IMR-90 (cell line): ENCODE results near the gene CDC42EP5. TPM values are rescaled to one million over a fixed set of nuclear protein-coding genes. Genes with fewer than 3 reads are reported as not detected.

ENCODE experiments used
- ATAC-seq: fragments of 200-7000 bp; cut with Tn5 transposase; 2 replicates; pipeline ENCODE4 v1.9.1; 2020; ENCODE audit warnings: low read depth, mild to moderate bottlenecking, moderate library complexity
- BruUV-seq: library from RNA; stranded (reverse); fragments of 400-500 nt; replicated peaks from 2 replicates; lab custom pipeline; 2021; lab: Mats Ljungman, UMichigan
- CTCF ChIA-PET: fragments of 300-600 bp; formaldehyde crosslinking; extraction: SDS; loops from one replicate; lab custom pipeline; 2021; ENCODE audit warnings: antibody characterized with exemption; lab: Yijun Ruan, JAX
- POLR2A ChIA-PET: fragments of 300-600 bp; sonication (Branson Sonifier 250); formaldehyde crosslinking; loops from one replicate; lab custom pipeline; 2022; ENCODE audit warnings: antibody characterized with exemption; ENCODE audit not compliant: unreplicated experiment; lab: Charles Lee
- DNase-seq: peaks from one replicate; pipeline ENCODE4 v3.0.0; 2013
- H2AFZ ChIP-seq: replicated peaks from 2 replicates; pipeline ENCODE3; 2013; ENCODE audit warnings: low read length, mild to moderate bottlenecking; ENCODE audit not compliant: poor library complexity
- H2AK5ac ChIP-seq: 2 replicates; pipeline ENCODE4 v1.6.1; 2013; ENCODE audit warnings: low read depth, low read length, inconsistent platforms
- H2AK9ac ChIP-seq: replicated peaks from 2 replicates; pipeline ENCODE3; 2013; ENCODE audit warnings: mild to moderate bottlenecking, low read depth, low read length, moderate library complexity; ENCODE audit not compliant: poor library complexity
- H2BK120ac ChIP-seq: 2 replicates; pipeline ENCODE4 v1.6.1; 2013; ENCODE audit warnings: low read depth, low read length, inconsistent platforms
- H2BK15ac ChIP-seq: 3 replicates; pipeline ENCODE4 v1.6.1; 2013; ENCODE audit warnings: low read depth, low read length, inconsistent platforms
- H2BK20ac ChIP-seq: 2 replicates; pipeline ENCODE4 v1.6.1; 2013; ENCODE audit warnings: low read depth, mild to moderate bottlenecking, inconsistent platforms, low read length, moderate library complexity
- H2BK5ac ChIP-seq: 2 replicates; pipeline ENCODE4 v1.6.1; 2013; ENCODE audit warnings: mild to moderate bottlenecking, low read depth, low read length, inconsistent platforms; ENCODE audit not compliant: poor library complexity, severe bottlenecking
- H3K14ac ChIP-seq: replicated peaks from 2 replicates; pipeline ENCODE4 v1.6.1; 2013; ENCODE audit warnings: low read depth, low read length, inconsistent platforms
- H3K18ac ChIP-seq: 2 replicates; pipeline ENCODE4 v1.6.1; 2013; ENCODE audit warnings: low read depth, low read length, control low read depth
- H3K23ac ChIP-seq: 2 replicates; pipeline ENCODE4 v1.6.1; 2013; ENCODE audit warnings: low read depth, low read length, inconsistent platforms
- H3K27ac ChIP-seq: 2 replicates; pipeline ENCODE4 v1.5.1; 2013; ENCODE audit warnings: mild to moderate bottlenecking, control low read depth, low read length; ENCODE audit not compliant: insufficient read depth
- H3K27me3 ChIP-seq: 2 replicates; pipeline ENCODE4 v1.6.1; 2013; ENCODE audit warnings: low read length; ENCODE audit not compliant: control insufficient read depth, insufficient read depth
- H3K36me3 ChIP-seq: 2 replicates; pipeline ENCODE4 v1.6.1; 2013; ENCODE audit warnings: low read length, mixed read lengths; ENCODE audit not compliant: control insufficient read depth, insufficient read depth
- H3K4ac ChIP-seq: 2 replicates; pipeline ENCODE4 v1.6.1; 2013; ENCODE audit warnings: low read depth, low read length, inconsistent platforms
- H3K4me1 ChIP-seq: 2 replicates; pipeline ENCODE4 v1.6.1; 2013; ENCODE audit warnings: low read length, mixed read lengths; ENCODE audit not compliant: control insufficient read depth, insufficient read depth
- H3K4me2 ChIP-seq: 2 replicates; pipeline ENCODE4 v1.6.1; 2013; ENCODE audit warnings: low read depth, mild to moderate bottlenecking, control low read depth, low read length, moderate library complexity
- H3K4me3 ChIP-seq: 2 replicates; pipeline ENCODE4 v1.5.1; 2013; ENCODE audit warnings: low read depth, mild to moderate bottlenecking, control low read depth, low read length, moderate library complexity; ENCODE audit not compliant: insufficient read depth
- H3K56ac ChIP-seq: 2 replicates; pipeline ENCODE4 v1.6.1; 2013; ENCODE audit warnings: low read length, inconsistent platforms; ENCODE audit not compliant: insufficient read depth; ENCODE audit errors: extremely low read depth
- H3K79me1 ChIP-seq, 2 experiments: 2 replicates each; pipeline ENCODE4 v1.6.1; 2013; ENCODE audit warnings: low read length in 2 of 2, inconsistent platforms in 1 of 2, low read depth in 1 of 2
- H3K9ac ChIP-seq: 2 replicates; pipeline ENCODE4 v1.6.1; 2013; ENCODE audit warnings: low read depth, low read length, control low read depth
- H3K9me1 ChIP-seq: 2 replicates; pipeline ENCODE4 v1.6.1; 2013; ENCODE audit warnings: low read length, inconsistent platforms; ENCODE audit not compliant: insufficient read depth
- H3K9me3 ChIP-seq: 2 replicates; pipeline ENCODE4 v1.6.1; 2013; ENCODE audit warnings: low read length; ENCODE audit not compliant: control insufficient read depth, insufficient read depth
- H4K20me1 ChIP-seq: 2 replicates; pipeline ENCODE4 v1.6.1; 2013; ENCODE audit warnings: low read length, inconsistent platforms; ENCODE audit not compliant: insufficient read depth
- H4K5ac ChIP-seq: 2 replicates; pipeline ENCODE4 v1.6.1; 2013; ENCODE audit warnings: mild to moderate bottlenecking, low read depth, low read length, control low read depth
- H4K8ac ChIP-seq, 2 experiments: 2 replicates each; pipeline ENCODE4 v1.6.1; 2013; ENCODE audit warnings: low read depth in 2 of 2, low read length in 2 of 2, control low read depth in 1 of 2, inconsistent platforms in 1 of 2
- H4K91ac ChIP-seq: 2 replicates; pipeline ENCODE4 v1.6.1; 2013; ENCODE audit warnings: low read depth, low read length, inconsistent platforms; ENCODE audit not compliant: insufficient read depth
- CTCF ChIP-seq: conservative IDR thresholded peaks from 2 replicates; pipeline ENCODE4 v1.5.1; 2012; ENCODE audit warnings: mild to moderate bottlenecking, low read depth, low read length, improper control_type of control experiment
- MAFK ChIP-seq: IDR thresholded peaks from 2 replicates; pipeline ENCODE4 v1.6.1; 2012; ENCODE audit warnings: low read depth, low read length, improper control_type of control experiment
- RFX5 ChIP-seq: IDR thresholded peaks from 2 replicates; pipeline ENCODE4 v1.8.0; 2012; ENCODE audit warnings: low read depth, mild to moderate bottlenecking, low read length, moderate library complexity
- WGBS, 2 experiments: methylation state at CpG; one replicate each; pipeline versions ENCODE4 v1.1.5 to v1.1.7; 2013; ENCODE audit warnings: missing lambda C conversion rate in 2 of 2; ENCODE audit not compliant: insufficient read length in 1 of 2; ENCODE audit errors: extremely low coverage in 2 of 2; 5-methylcytosine and 5-hydroxymethylcytosine counted together
- dilution Hi-C: fragments of 300-500 bp; cut with HindIII; formaldehyde crosslinking; loops from one replicate; pipeline ENCODE4 v1.14.3; 2018; ENCODE audit warnings: low sequenced_read_pairs; ENCODE audit not compliant: unreplicated experiment
- in situ Hi-C: fragments of 300-500 bp; cut with MboI; formaldehyde crosslinking; loops from 3 replicates; pipeline ENCODE4 v1.14.3; 2019; ENCODE audit warnings: low sequenced_read_pairs, inconsistent platforms, mixed read lengths
- intact Hi-C: fragments of 100-400 bp; cut with micrococcal nuclease; formaldehyde crosslinking; loops from 2 replicates; pipeline ENCODE4 v1.10.0; 2022
- polyA plus RNA-seq, 3 experiments: library from polyadenylated mRNA; depleted of rRNA; stranded (reverse); fragments of >200 nt; gene quantifications; 2 replicates each; pipeline ENCODE4 v1.2.3, GENCODE V29; 2012; ENCODE audit warnings: low replicate concordance in 1 of 3
- total RNA-seq: library from RNA; depleted of rRNA; stranded (reverse); fragments of >200 nt; gene quantifications from 2 replicates; pipeline ENCODE4 v1.2.3, GENCODE V29; 2012

The CDC42EP5 gene
- total and polyA plus RNA-seq, 2 of the 4 experiments (the other 2 are of a cell fraction): 7.2 to 25.3 TPM

GRCh38 chr19:54480051-54480450 is 7.0 kb upstream of the CDC42EP5 start:
- H2BK120ac ChIP-seq: no peak overlapping the region
- H2AK9ac ChIP-seq: no peak overlapping the region
- H3K9me1 ChIP-seq: no peaks in the 10 kb centered on the region
- no peak for DNase-seq
- ChIA-PET POLR2A (no interaction called here), CTCF (no interaction called here)
- TF ChIP-seq CTCF (no peak), MAFK (no peak), RFX5 (no peak)
- H3K14ac ChIP-seq: no peak overlapping the region
- no peak overlapping the region for H2AK5ac ChIP-seq
- no peak overlapping the region for H3K4ac ChIP-seq
- no peak overlapping the region for H3K18ac ChIP-seq
- H4K8ac ChIP-seq: no peak overlapping the region
- no peak overlapping the region for H3K4me3 ChIP-seq
- intact Hi-C loops: no loop called here
- H4K20me1 ChIP-seq: no peaks in the 10 kb centered on the region
- no peak overlapping the region for H2BK15ac ChIP-seq
- H4K91ac ChIP-seq: no peak overlapping the region
- in situ Hi-C loops: no loop called here
- no peak overlapping the region for H2BK5ac ChIP-seq
- H3K9ac ChIP-seq: no peak overlapping the region
- H3K4me2 ChIP-seq: no peak overlapping the region
- H3K79me1 ChIP-seq: no peaks in the 10 kb centered on the region
- 0 out of 2 replicates have a peak, but pooled peaks cover 2% of the 10 kb centered on the region for H3K27me3 ChIP-seq
- dilution Hi-C loops: no loop called here
- no TSS peak for BruUV-seq
- no peaks in the 10 kb centered on the region for H3K36me3 ChIP-seq
- H3K23ac ChIP-seq: no peak overlapping the region
- H3K9me3 ChIP-seq: no peaks in the 10 kb centered on the region
- ATAC-seq: no peak
- WGBS, 2 experiments: 100% methylated on average over 1 of the region's 2 CpGs; no CpG with 5 or more reads in 1 of the 2 experiments
- H2BK20ac ChIP-seq: no peak overlapping the region
- H4K5ac ChIP-seq: no peak overlapping the region
- H3K4me1 ChIP-seq: no peaks in the 10 kb centered on the region
- H3K56ac ChIP-seq: no peak overlapping the region
- H3K27ac ChIP-seq: no peak overlapping the region
- H2AFZ ChIP-seq: no peak overlapping the region
